ENCODE results near the gene KIF3C. TPM values are rescaled to one million over a fixed set of nuclear protein-coding genes. Genes with fewer than 3 reads are reported as not detected.

Gene KIF3C
- total and polyA plus RNA-seq, 9 of the 15 experiments (the other 6 are each of a cell fraction or from before 2014, with no cell fraction given): 0.69 to 6.7 (median 3.3) TPM

GRCh38 chr2:25951071-25951547 lies 31.2 kb downstream of the KIF3C start (continued):
- no peak for TF ChIP-seq PBX2 (CRISPR knock-in tag; IDR thresholded peaks at IDR 0.05; ENCODE audit: low read depth)
- no peak for TF ChIP-seq PBX2 (tag; conservative IDR thresholded peaks at IDR 0.05; ENCODE audit: low read depth)
- 0 out of 4 replicates have a peak, but pooled peaks of 1 of the 2 experiments have one; percentile 37 for TF ChIP-seq SRF (CRISPR knock-in tag; IDR thresholded peaks at IDR 0.05)
- no peak for TF ChIP-seq TARDBP (IDR thresholded peaks at IDR 0.05)
- TF ChIP-seq PHB (CRISPR knock-in tag; IDR thresholded peaks at IDR 0.05): no peak
- TF ChIP-seq SAFB2 (IDR thresholded peaks at IDR 0.05; ENCODE audit: borderline replicate concordance, low read depth, low read length, severe bottlenecking): no peak
- TF ChIP-seq SMARCA4 (IDR thresholded peaks at IDR 0.05): no peak

- DNase-seq (ENCODE audit: extremely low read depth in 1 of 4, low spot score in 3 of 4) (no peak), FAIRE-seq (no peak), ATAC-seq (no peak)
- Histone ChIP-seq H3K79me2 (ENCODE audit: control insufficient read depth, insufficient read depth, low read length) (no peaks in the 10 kb centered on the region), H3K27ac (ENCODE audit: extremely low read depth, low read depth, low read length) (no peak overlapping the region), H4K20me1 (replicated peaks; ENCODE audit: control insufficient read depth, insufficient read depth, low read length) (no peaks in the 10 kb centered on the region), H3K4me2 (ENCODE audit: insufficient read depth, low read length) (no peak overlapping the region), H3K9ac (ENCODE audit: insufficient read depth in 1 of 2, low read depth in 2 of 2, low read length in 2 of 2) (no peak overlapping the region), H3K9me3 (replicated peaks; ENCODE audit: control insufficient read depth, insufficient read depth, low read depth, low read length) (no peaks in the 10 kb centered on the region), H2AFZ (ENCODE audit: low read depth, low read length) (no peak overlapping the region), H3K4me1 (replicated peaks in 1 of 2; ENCODE audit: control insufficient read depth in 2 of 2, insufficient read depth in 2 of 2, low read length in 2 of 2) (no peaks in the 10 kb centered on the region; a peak in 1 of 5 replicates), H3K9me1 (ENCODE audit: control insufficient read depth, insufficient read depth, low read length) (no peaks in the 10 kb centered on the region), H3K27me3 (ENCODE audit: control insufficient read depth in 2 of 2, insufficient read depth in 2 of 2, low read length in 2 of 2) (no peaks in the 10 kb centered on the region), H3K4me3 (no peak overlapping the region), H3K36me3 (ENCODE audit: control insufficient read depth, insufficient read depth, low read length) (no peaks in the 10 kb centered on the region)
- BruUV-seq (replicated peaks): no TSS peak
- intact Hi-C loops (cut with micrococcal nuclease): no loop called here
- in situ Hi-C loops (cut with MboI): loop anchor here (10.0 kb wide), 1 partner anchor 516 kb away; no protein-coding TSS in a partner anchor
- no peak for TF ChIP-seq MYBL2 (IDR thresholded peaks at IDR 0.05; ENCODE audit: low read depth)
- no peak for TF ChIP-seq MYBL2 (CRISPR knock-in tag; IDR thresholded peaks at IDR 0.05; ENCODE audit: borderline replicate concordance)
- TF ChIP-seq NR4A1 (CRISPR knock-in tag; IDR thresholded peaks at IDR 0.05): no peak
- TF ChIP-seq NR4A1 (tag; IDR thresholded peaks at IDR 0.05): no peak
- TF ChIP-seq ZNF12 (CRISPR knock-in tag; IDR thresholded peaks at IDR 0.05): no peak
- 0 out of 2 replicates have a peak, but pooled peaks have one; percentile 59 for TF ChIP-seq ZNF512 (tag; IDR thresholded peaks at IDR 0.05)
- WGBS (ENCODE audit: insufficient coverage, low coverage, missing lambda C conversion rate): 0% methylated on average over 1 of the region's 2 CpGs
- POLR2A ChIA-PET: interaction anchor here (1.0 to 1.2 kb wide), 2 partner anchors 12 to 627 kb away, joined by 3 read pairs; no protein-coding TSS in a partner anchor
- CTCF ChIA-PET (ENCODE audit: low intra/inter-chr PET ratio): interaction anchor here (3.9 kb wide), 1 partner anchor 197 kb away, joined by 50 read pairs; no protein-coding TSS in a partner anchor
Observed at GRCh38 chr2:25948437-25948836, 33.9 kb downstream of the KIF3C start.
